DOHH2 (cell line): Measurements from ENCODE around the gene INTS2.

Experiments used
- CTCF ChIP-seq: fragments of 200-600 bp; sonication (generic); IDR thresholded peaks from one replicate; pipeline ENCODE4 v1.5.1; 2014; ENCODE audit warnings: antibody characterized with exemption, mild to moderate bottlenecking, low read depth, low read length; ENCODE audit not compliant: poor library complexity, severe bottlenecking
- EZH2phosphoT487 ChIP-seq: fragments of 200-600 bp; sonication (generic); IDR thresholded peaks from 2 replicates; pipeline ENCODE4 v1.6.1; 2017; ENCODE audit warnings: borderline replicate concordance, mild to moderate bottlenecking, antibody characterized with exemption, low read length, moderate library complexity, mixed read lengths

GRCh38 chr17:61875804-61876203 is 52.0 kb downstream of the INTS2 start:
- TF ChIP-seq CTCF, result no peak
- no peak for TF ChIP-seq EZH2phosphoT487
